Measurements from ENCODE around the gene M6PR. TPM values are rescaled to one million over a fixed set of nuclear protein-coding genes. Genes with fewer than 3 reads are reported as not detected.

The M6PR gene
- total and polyA plus RNA-seq, 10 of the 15 experiments (the other 5 are each of a cell fraction or from before 2014, with no cell fraction given): 65.4 to 209 (median 139) TPM

DNA sequence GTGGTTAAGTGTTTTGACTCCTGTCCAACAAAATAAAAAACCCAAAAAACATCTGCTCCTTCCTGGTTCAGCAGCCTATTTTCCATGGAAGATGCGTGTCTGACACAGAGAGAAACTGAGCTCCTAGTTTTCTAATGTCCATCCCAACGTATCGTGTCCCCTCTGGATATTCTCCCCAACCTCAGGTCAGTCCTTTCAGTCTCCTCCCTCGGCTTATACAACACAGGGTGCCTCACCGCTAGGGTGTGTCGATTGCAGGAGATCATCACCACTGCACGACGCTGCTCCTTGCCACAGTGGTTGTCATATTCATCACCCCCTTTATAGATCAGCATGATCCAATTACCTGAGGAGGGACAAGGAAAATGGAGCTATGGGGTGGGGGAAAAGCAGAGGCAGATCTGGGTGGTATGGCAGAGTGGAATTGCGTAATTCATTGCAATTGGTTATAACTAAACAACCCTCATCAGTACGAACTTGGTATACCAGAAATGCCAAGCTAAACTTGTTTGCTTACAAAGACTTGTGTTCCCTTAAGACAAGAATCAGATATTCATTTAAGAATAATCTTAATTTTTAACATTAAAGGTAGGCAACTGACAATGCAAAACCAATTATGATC is 5.8 kb downstream of the M6PR start:
- Histone ChIP-seq H3K4me1 (ENCODE audit: control insufficient read depth, insufficient read depth, low read length) (peaks cover 5% of the 10 kb centered on the region; the same call in 1 of the 2 replicates), H3K4me3 (no peak overlapping the region), H3K4me2 (ENCODE audit: control insufficient read depth, insufficient read depth) (no peak overlapping the region), H4K20me1 (ENCODE audit: control insufficient read depth, insufficient read depth) (no peaks in the 10 kb centered on the region), H3K79me2 (ENCODE audit: control insufficient read depth, insufficient read depth, low read length) (peaks cover 29% of the 10 kb centered on the region), H3K36me3 (ENCODE audit: control insufficient read depth in 2 of 2, insufficient read depth in 2 of 2, low read length in 1 of 2) (peaks cover 8 to 34% of the 10 kb centered on the region in 2 experiments), H3K9me3 (replicated peaks; ENCODE audit: control insufficient read depth, insufficient read depth, low read length) (no peaks in the 10 kb centered on the region), H3K27me3 (replicated peaks in 1 of 2; ENCODE audit: control insufficient read depth in 2 of 2, insufficient read depth in 2 of 2, low read length in 1 of 2) (no peaks in the 10 kb centered on the region), H2AFZ (ENCODE audit: control insufficient read depth, low read depth, low read length) (no peak overlapping the region), H3K9ac (ENCODE audit: control insufficient read depth, insufficient read depth, low read length) (no peak overlapping the region), H3K27ac (ENCODE audit: control insufficient read depth, insufficient read depth) (no peak overlapping the region)
- FAIRE-seq: no peak
- in situ Hi-C loops (cut with MboI): no loop called here
- no peak for TF ChIP-seq ESRRA (IDR thresholded peaks at IDR 0.05; ENCODE audit: low read length)
- no peak for TF ChIP-seq KDM1A (IDR thresholded peaks at IDR 0.05; ENCODE audit: borderline replicate concordance)
- no peak for TF ChIP-seq MEF2B (IDR thresholded peaks at IDR 0.05; ENCODE audit: partially characterized antibody, poor library complexity, severe bottlenecking)
- no peak for TF ChIP-seq WRNIP1 (IDR thresholded peaks at IDR 0.05; ENCODE audit: borderline replicate concordance, low read depth, low read length)
- no peak for TF ChIP-seq SREBF2 (IDR thresholded peaks at IDR 0.05; ENCODE audit: low read length)
- TF ChIP-seq CEBPB (IDR thresholded peaks at IDR 0.05; ENCODE audit: borderline replicate concordance in 1 of 2, low read depth in 2 of 2, low read length in 2 of 2): no peak
- no peak for TF ChIP-seq NFXL1 (IDR thresholded peaks at IDR 0.05; ENCODE audit: borderline replicate concordance)
- no peak for TF ChIP-seq ZNF207 (IDR thresholded peaks at IDR 0.05; ENCODE audit: borderline replicate concordance)
- no peak for TF ChIP-seq SMC3 (IDR thresholded peaks at IDR 0.05; ENCODE audit: borderline replicate concordance, low read length)
- TF ChIP-seq EED (IDR thresholded peaks at IDR 0.05; ENCODE audit: low read depth): no peak
- no peak for TF ChIP-seq ZNF274 (IDR thresholded peaks at IDR 0.05; ENCODE audit: insufficient read depth, insufficient read length)
- no peak for TF ChIP-seq YY1 (IDR thresholded peaks at IDR 0.05; ENCODE audit: low read depth, low read length)
- TF ChIP-seq SUZ12 (IDR thresholded peaks at IDR 0.05; ENCODE audit: unreplicated experiment): no peak
- no peak for TF ChIP-seq ZBTB11 (CRISPR knock-in tag; IDR thresholded peaks at IDR 0.05)
- TF ChIP-seq POLR2AphosphoS2 (IDR thresholded peaks at IDR 0.05; ENCODE audit: low read depth, low read length): no peak
- TF ChIP-seq, protein P1, sequence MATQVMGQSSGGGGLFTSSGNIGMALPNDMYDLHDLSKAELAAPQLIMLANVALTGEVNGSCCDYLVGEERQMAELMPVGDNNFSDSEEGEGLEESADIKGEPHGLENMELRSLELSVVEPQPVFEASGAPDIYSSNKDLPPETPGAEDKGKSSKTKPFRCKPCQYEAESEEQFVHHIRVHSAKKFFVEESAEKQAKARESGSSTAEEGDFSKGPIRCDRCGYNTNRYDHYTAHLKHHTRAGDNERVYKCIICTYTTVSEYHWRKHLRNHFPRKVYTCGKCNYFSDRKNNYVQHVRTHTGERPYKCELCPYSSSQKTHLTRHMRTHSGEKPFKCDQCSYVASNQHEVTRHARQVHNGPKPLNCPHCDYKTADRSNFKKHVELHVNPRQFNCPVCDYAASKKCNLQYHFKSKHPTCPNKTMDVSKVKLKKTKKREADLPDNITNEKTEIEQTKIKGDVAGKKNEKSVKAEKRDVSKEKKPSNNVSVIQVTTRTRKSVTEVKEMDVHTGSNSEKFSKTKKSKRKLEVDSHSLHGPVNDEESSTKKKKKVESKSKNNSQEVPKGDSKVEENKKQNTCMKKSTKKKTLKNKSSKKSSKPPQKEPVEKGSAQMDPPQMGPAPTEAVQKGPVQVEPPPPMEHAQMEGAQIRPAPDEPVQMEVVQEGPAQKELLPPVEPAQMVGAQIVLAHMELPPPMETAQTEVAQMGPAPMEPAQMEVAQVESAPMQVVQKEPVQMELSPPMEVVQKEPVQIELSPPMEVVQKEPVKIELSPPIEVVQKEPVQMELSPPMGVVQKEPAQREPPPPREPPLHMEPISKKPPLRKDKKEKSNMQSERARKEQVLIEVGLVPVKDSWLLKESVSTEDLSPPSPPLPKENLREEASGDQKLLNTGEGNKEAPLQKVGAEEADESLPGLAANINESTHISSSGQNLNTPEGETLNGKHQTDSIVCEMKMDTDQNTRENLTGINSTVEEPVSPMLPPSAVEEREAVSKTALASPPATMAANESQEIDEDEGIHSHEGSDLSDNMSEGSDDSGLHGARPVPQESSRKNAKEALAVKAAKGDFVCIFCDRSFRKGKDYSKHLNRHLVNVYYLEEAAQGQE (IDR thresholded peaks at IDR 0.05; ENCODE audit: low read depth, low read length): no peak
- no peak for TF ChIP-seq SPI1 (IDR thresholded peaks at IDR 0.05; ENCODE audit: borderline replicate concordance, insufficient read depth, low read depth, low read length)
- TF ChIP-seq NFYB (IDR thresholded peaks at IDR 0.05; ENCODE audit: insufficient read depth, low read depth, low read length): no peak
- CTCF ChIA-PET: no interaction called here
- no TSS peak for BruUV-seq (replicated peaks)
- RAD21 ChIA-PET (ENCODE audit: unreplicated experiment): no interaction called here
- no peak for DNase-seq (ENCODE audit: low read depth, low spot score)
- WGBS (ENCODE audit: insufficient coverage, insufficient replicate concordance, low lambda C conversion rate, missing lambda C conversion rate): 96% methylated on average over 10 of the region's 10 CpGs
- POLR2A ChIA-PET: no interaction called here
- SMC1A ChIA-PET (ENCODE audit: uncharacterized antibody, unreplicated experiment): no interaction called here
- intact Hi-C loops (cut with micrococcal nuclease; ENCODE audit: unreplicated experiment): no loop called here
- no peak for ATAC-seq

Measured in GM12878 (cell line).